ENCODE measurements around the gene TASL.

GRCh38 chrX:30533835-30534234, 43.7 kb downstream of the TASL start:
- no peak for TF ChIP-seq POLR2AphosphoS5 (IDR thresholded peaks at IDR 0.05)
- no peak for TF ChIP-seq CTCF (IDR thresholded peaks at IDR 0.05 in 8 of 11, conservative IDR thresholded peaks at IDR 0.05 in 3 of 11)
- no peak for TF ChIP-seq POLR2A (IDR thresholded peaks at IDR 0.05)

Measured in spleen (tissue), 7 donors.